Dendritic cell treated with granulocyte-macrophage colony-stimulating factor and Interleukin-4, amounts not matched to agents 40 ng/mL and 50 ng/mL, for 4 days (primary cell): ENCODE measurements around the gene RANBP10.

ENCODE experiments used
- H3K27ac Mint-ChIP-seq: one replicate; pipeline ENCODE4 v1.8.0; 2022; ENCODE audit warnings: mild to moderate bottlenecking, mixed read lengths
- H3K27me3 Mint-ChIP-seq: one replicate; pipeline ENCODE4 v1.8.0; 2022; ENCODE audit warnings: mild to moderate bottlenecking, mixed read lengths
- H3K36me3 Mint-ChIP-seq: one replicate; pipeline ENCODE4 v1.8.0; 2022; ENCODE audit warnings: low read depth, mixed read lengths
- H3K4me1 Mint-ChIP-seq: one replicate; pipeline ENCODE4 v1.8.0; 2022; ENCODE audit warnings: low read depth, mixed read lengths
- H3K4me3 Mint-ChIP-seq: one replicate; pipeline ENCODE4 v1.8.0; 2022; ENCODE audit warnings: mild to moderate bottlenecking, moderate library complexity, mixed read lengths
- H3K9me3 Mint-ChIP-seq: one replicate; pipeline ENCODE4 v1.8.0; 2022; ENCODE audit warnings: mixed read lengths
- intact Hi-C: fragments of 100-400 bp; cut with micrococcal nuclease; formaldehyde crosslinking; loops from one replicate; pipeline ENCODE4 v1.15.0; 2022

RANBP10 gene

GRCh38 chr16:67781565-67781921, 24.8 kb downstream of the RANBP10 start:
- no peaks in the 10 kb centered on the region for H3K27me3 Mint-ChIP-seq
- H3K9me3 Mint-ChIP-seq = no peaks in the 10 kb centered on the region
- H3K36me3 Mint-ChIP-seq = peaks cover 26% of the 10 kb centered on the region
- H3K4me1 Mint-ChIP-seq = peaks cover 21% of the 10 kb centered on the region
- intact Hi-C loops = no loop called here
- no peak overlapping the region for H3K27ac Mint-ChIP-seq
- H3K4me3 Mint-ChIP-seq = no peak overlapping the region

DNA sequence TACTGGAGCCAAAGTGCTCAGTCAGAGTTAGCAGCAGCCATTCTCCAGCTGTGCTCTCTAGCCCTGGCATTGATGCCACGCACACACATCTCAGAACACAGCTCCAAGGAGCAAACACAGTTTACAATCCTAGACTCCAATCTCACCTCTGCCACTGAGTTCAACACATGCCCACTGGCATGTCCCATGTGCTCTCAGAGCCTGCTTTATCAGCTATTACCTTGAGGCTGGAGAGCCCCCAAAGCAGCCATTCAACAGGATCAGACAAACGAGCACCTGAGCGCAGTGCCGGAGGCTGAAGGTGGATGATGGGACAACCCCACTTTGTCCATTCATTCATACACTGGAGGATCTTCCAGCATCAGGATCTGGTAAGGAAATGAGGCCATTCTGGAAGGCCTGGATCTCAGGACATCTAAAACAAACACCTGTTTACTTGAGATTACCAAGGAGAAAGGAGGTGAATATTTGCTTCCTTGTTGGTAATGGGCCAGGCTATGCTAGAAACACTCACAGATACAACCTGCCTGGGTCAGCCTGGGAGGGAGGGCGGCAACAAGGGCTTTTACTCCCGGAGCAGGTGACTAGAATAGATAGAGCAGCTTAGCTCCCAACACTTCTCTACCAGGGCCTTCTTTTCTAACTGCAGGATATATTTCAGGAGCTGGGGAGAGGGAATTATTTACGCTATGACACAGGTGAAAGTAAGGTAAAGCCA, 25.4 kb downstream of the RANBP10 start:
- Mint-ChIP-seq H3K27me3 (no peaks in the 10 kb centered on the region), H3K27ac (no peak overlapping the region), H3K9me3 (no peaks in the 10 kb centered on the region), H3K36me3 (peaks cover 26% of the 10 kb centered on the region), H3K4me1 (peaks cover 21% of the 10 kb centered on the region), H3K4me3 (no peak overlapping the region)
- intact Hi-C loops = no loop called here

- no peak overlapping the region for H3K27ac Mint-ChIP-seq
- peaks cover 21% of the 10 kb centered on the region for H3K4me1 Mint-ChIP-seq
- intact Hi-C loops = no loop called here
- H3K36me3 Mint-ChIP-seq = peaks cover 26% of the 10 kb centered on the region
- no peak overlapping the region for H3K4me3 Mint-ChIP-seq
- H3K27me3 Mint-ChIP-seq = no peaks in the 10 kb centered on the region
- H3K9me3 Mint-ChIP-seq = no peaks in the 10 kb centered on the region
Observed at GRCh38 chr16:67779256-67780014, 26.9 kb downstream of the RANBP10 start.

GRCh38 chr16:67775273-67775672, 31.1 kb downstream of the RANBP10 start:
- intact Hi-C loops = no loop called here
- Mint-ChIP-seq H3K27me3 (no peaks in the 10 kb centered on the region), H3K9me3 (no peaks in the 10 kb centered on the region), H3K27ac (no peak overlapping the region), H3K36me3 (peaks cover 34% of the 10 kb centered on the region), H3K4me3 (no peak overlapping the region), H3K4me1 (peaks cover 21% of the 10 kb centered on the region)

DNA sequence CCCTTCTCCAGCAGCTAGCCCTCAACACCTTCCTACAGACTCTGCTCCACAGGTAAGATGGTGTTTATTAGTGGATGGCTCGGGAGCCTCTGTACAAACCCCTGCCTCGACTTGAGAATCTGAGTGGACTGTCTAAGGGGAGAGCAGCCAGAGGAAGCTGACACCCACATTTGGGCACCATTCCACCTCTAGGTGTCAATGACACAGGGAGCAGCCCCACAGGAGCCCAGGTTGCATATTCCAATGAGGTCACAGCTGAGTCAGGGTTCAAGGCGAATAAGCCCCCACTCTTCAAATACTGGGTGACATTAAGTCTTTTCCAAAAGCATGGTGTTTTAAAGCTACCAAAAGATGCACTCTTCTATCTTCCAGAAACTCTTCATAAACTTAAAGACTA, 31.9 kb downstream of the RANBP10 start:
- Mint-ChIP-seq H3K9me3 (no peaks in the 10 kb centered on the region), H3K36me3 (peaks cover 31% of the 10 kb centered on the region), H3K4me3 (no peak overlapping the region), H3K27me3 (no peaks in the 10 kb centered on the region), H3K4me1 (peaks cover 14% of the 10 kb centered on the region), H3K27ac (no peak overlapping the region)
- intact Hi-C loops = no loop called here

DNA sequence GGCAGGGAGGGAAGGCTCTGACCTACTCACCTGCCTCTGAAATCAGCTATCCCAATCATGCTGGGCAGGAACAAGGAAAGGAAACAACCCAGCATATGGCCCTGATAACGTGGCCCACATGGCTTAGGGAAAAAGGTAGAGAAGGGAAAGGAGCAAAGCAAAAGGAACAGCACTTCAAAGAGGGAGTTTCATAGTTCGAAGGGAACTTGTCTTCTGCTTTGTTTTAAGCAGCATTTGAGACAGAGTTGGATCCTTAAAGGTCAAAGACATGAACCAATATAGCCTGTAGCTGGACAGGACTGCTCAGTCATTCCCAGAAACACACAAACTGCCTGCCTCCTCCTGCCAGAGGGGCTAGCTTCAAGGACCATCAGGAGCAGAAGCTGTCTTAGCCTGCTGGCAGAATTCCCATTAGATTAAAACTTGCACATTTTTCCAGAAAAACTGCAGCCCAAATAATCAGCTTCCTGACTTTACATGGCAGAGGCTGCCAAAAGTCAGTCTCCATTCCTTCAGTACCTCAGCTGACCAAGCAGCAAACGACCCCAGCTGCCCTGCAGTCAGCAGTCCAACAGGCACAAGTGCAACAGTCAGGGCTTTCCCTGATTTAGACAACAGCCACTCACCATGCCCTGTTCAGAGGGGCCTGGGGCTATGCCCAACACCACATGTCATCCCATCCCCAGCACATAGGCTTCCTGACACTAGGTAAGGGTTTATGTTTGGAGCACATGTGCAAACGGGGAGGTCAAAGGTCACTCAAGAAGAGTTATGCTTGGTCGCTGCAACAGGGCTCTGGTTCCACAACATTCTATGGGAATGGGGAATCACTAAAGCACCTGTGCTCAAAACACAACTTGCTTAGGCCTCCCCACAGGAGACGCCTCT, 32.5 kb downstream of the RANBP10 start:
- Mint-ChIP-seq H3K27me3 (no peaks in the 10 kb centered on the region), H3K27ac (no peak overlapping the region), H3K9me3 (no peaks in the 10 kb centered on the region), H3K4me1 (peaks cover 14% of the 10 kb centered on the region), H3K36me3 (peaks cover 31% of the 10 kb centered on the region), H3K4me3 (no peak overlapping the region)
- intact Hi-C loops = no loop called here

- Mint-ChIP-seq H3K27me3 (no peaks in the 10 kb centered on the region), H3K4me3 (no peak overlapping the region), H3K36me3 (peaks cover 31% of the 10 kb centered on the region), H3K27ac (no peak overlapping the region), H3K4me1 (peaks cover 14% of the 10 kb centered on the region), H3K9me3 (no peaks in the 10 kb centered on the region)
- intact Hi-C loops = no loop called here
Observed at GRCh38 chr16:67773099-67773498, 33.3 kb downstream of the RANBP10 start.

- no peak overlapping the region for H3K4me3 Mint-ChIP-seq
- no peaks in the 10 kb centered on the region for H3K9me3 Mint-ChIP-seq
- no peak overlapping the region for H3K27ac Mint-ChIP-seq
- intact Hi-C loops = no loop called here
- peaks cover 14% of the 10 kb centered on the region for H3K4me1 Mint-ChIP-seq
- no peaks in the 10 kb centered on the region for H3K27me3 Mint-ChIP-seq
- peaks cover 47% of the 10 kb centered on the region for H3K36me3 Mint-ChIP-seq
Observed at GRCh38 chr16:67770346-67770991, 35.9 kb downstream of the RANBP10 start.

DNA sequence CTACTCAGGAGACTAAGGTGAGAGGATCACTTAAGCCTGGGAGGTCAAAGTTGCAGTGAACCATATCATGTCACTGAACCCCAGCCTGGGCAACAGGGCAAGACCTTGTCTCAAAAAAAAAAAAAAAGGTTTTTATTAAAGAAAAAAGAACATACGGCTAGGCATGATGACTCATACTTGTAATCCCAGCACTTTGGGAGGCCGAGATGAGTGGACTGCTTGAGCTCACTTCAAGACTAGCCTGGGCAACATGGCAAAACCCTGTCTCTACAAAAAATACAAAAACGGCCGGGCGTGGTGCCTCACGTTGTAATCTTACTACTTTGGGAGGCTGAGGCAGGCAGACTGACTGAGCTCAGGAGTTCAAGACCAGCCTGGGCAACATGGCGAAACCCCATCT, 38.4 kb downstream of the RANBP10 start:
- Mint-ChIP-seq H3K27ac (no peak overlapping the region), H3K4me1 (peaks cover 1% of the 10 kb centered on the region), H3K4me3 (no peak overlapping the region), H3K36me3 (peaks cover 51% of the 10 kb centered on the region), H3K27me3 (no peaks in the 10 kb centered on the region), H3K9me3 (no peaks in the 10 kb centered on the region)
- intact Hi-C loops = no loop called here

GRCh38 chr16:67766291-67766690, 40.1 kb downstream of the RANBP10 start:
- no peaks in the 10 kb centered on the region for H3K4me1 Mint-ChIP-seq
- no peaks in the 10 kb centered on the region for H3K27me3 Mint-ChIP-seq
- H3K4me3 Mint-ChIP-seq = no peak overlapping the region
- no peaks in the 10 kb centered on the region for H3K9me3 Mint-ChIP-seq
- peaks cover 41% of the 10 kb centered on the region for H3K36me3 Mint-ChIP-seq
- H3K27ac Mint-ChIP-seq = no peak overlapping the region
- intact Hi-C loops = no loop called here

- Mint-ChIP-seq H3K27ac (no peak overlapping the region), H3K27me3 (no peaks in the 10 kb centered on the region), H3K9me3 (no peaks in the 10 kb centered on the region), H3K4me1 (peaks cover 12% of the 10 kb centered on the region), H3K4me3 (no peak overlapping the region), H3K36me3 (peaks cover 36% of the 10 kb centered on the region)
- intact Hi-C loops = no loop called here
Observed at GRCh38 chr16:67764158-67764667, 42.1 kb downstream of the RANBP10 start.

- Mint-ChIP-seq H3K36me3 (peaks cover 42% of the 10 kb centered on the region), H3K27me3 (no peaks in the 10 kb centered on the region), H3K27ac (no peak overlapping the region), H3K4me1 (peaks cover 12% of the 10 kb centered on the region), H3K4me3 (no peak overlapping the region), H3K9me3 (no peaks in the 10 kb centered on the region)
- intact Hi-C loops = no loop called here
Observed at GRCh38 chr16:67763066-67763465, 43.3 kb downstream of the RANBP10 start.

DNA sequence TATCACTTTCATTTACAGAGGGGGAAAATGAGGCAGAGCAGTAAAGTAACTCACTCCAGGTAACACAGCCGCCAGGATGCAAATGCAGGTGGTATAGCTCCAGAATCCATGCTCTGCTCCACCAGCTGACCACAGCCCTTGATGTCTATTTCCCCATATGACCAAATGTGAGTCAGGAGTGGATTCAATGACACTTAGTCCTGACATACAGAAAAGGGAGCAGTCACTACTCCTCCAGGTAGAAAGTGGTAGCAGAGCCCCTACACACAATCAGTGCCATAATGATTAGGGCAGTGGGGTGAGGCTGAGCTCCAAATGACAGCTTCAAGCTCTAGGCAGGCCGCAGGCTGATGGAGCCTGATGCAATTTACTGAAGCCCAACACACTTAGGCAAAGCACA, 44.0 kb downstream of the RANBP10 start:
- H3K4me3 Mint-ChIP-seq = no peak overlapping the region
- no peaks in the 10 kb centered on the region for H3K9me3 Mint-ChIP-seq
- H3K4me1 Mint-ChIP-seq = peaks cover 12% of the 10 kb centered on the region
- intact Hi-C loops = no loop called here
- H3K27ac Mint-ChIP-seq = no peak overlapping the region
- H3K27me3 Mint-ChIP-seq = no peaks in the 10 kb centered on the region
- H3K36me3 Mint-ChIP-seq = peaks cover 47% of the 10 kb centered on the region
